ENCODE results near the gene JARID2. TPM values are rescaled to one million over a fixed set of nuclear protein-coding genes. Genes with fewer than 3 reads are reported as not detected.

JARID2 gene
- polyA plus RNA-seq, 1 donor from 2014 or later = 25.5 TPM

GRCh38 chr6:15352845-15353244, 107.0 kb downstream of the JARID2 start:
- Histone ChIP-seq H3K4me3 (ENCODE audit: low read length) (no peak overlapping the region), H2AFZ (ENCODE audit: low read depth, low read length) (no peak overlapping the region), H3K9ac (ENCODE audit: low read length) (no peak overlapping the region), H3K4me2 (ENCODE audit: low read length) (no peak overlapping the region), H4K20me1 (ENCODE audit: insufficient read depth) (no peaks in the 10 kb centered on the region), H3K27me3 (ENCODE audit: insufficient read depth, low read depth, low read length) (no peaks in the 10 kb centered on the region), H3K79me2 (replicated peaks; ENCODE audit: insufficient read depth, low read length) (peaks cover 55% of the 10 kb centered on the region), H3K27ac (ENCODE audit: low read length) (no peak overlapping the region), H3F3A (ENCODE audit: insufficient read depth, low read length, poor library complexity, severe bottlenecking) (no peaks in the 10 kb centered on the region), H3K9me3 (ENCODE audit: low read length) (no peaks in the 10 kb centered on the region), H3K9me2 (ENCODE audit: insufficient read depth, low read length) (no peaks in the 10 kb centered on the region), H3K36me3 (ENCODE audit: insufficient read depth, low read length) (no peaks in the 10 kb centered on the region)
- TF ChIP-seq MXI1 (conservative IDR thresholded peaks at IDR 0.05; ENCODE audit: poor library complexity, severe bottlenecking) = no peak
- no peak for TF ChIP-seq TAF1 (IDR thresholded peaks at IDR 0.05; ENCODE audit: low read depth)
- no peak for TF ChIP-seq EP300 (conservative IDR thresholded peaks at IDR 0.05; ENCODE audit: poor library complexity, severe bottlenecking)
- no peak for TF ChIP-seq SMC3 (conservative IDR thresholded peaks at IDR 0.05; ENCODE audit: poor library complexity)
- TF ChIP-seq, protein P1, sequence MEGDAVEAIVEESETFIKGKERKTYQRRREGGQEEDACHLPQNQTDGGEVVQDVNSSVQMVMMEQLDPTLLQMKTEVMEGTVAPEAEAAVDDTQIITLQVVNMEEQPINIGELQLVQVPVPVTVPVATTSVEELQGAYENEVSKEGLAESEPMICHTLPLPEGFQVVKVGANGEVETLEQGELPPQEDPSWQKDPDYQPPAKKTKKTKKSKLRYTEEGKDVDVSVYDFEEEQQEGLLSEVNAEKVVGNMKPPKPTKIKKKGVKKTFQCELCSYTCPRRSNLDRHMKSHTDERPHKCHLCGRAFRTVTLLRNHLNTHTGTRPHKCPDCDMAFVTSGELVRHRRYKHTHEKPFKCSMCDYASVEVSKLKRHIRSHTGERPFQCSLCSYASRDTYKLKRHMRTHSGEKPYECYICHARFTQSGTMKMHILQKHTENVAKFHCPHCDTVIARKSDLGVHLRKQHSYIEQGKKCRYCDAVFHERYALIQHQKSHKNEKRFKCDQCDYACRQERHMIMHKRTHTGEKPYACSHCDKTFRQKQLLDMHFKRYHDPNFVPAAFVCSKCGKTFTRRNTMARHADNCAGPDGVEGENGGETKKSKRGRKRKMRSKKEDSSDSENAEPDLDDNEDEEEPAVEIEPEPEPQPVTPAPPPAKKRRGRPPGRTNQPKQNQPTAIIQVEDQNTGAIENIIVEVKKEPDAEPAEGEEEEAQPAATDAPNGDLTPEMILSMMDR (IDR thresholded peaks at IDR 0.05; ENCODE audit: poor library complexity, severe bottlenecking) = no peak
- TF ChIP-seq, protein P2, sequence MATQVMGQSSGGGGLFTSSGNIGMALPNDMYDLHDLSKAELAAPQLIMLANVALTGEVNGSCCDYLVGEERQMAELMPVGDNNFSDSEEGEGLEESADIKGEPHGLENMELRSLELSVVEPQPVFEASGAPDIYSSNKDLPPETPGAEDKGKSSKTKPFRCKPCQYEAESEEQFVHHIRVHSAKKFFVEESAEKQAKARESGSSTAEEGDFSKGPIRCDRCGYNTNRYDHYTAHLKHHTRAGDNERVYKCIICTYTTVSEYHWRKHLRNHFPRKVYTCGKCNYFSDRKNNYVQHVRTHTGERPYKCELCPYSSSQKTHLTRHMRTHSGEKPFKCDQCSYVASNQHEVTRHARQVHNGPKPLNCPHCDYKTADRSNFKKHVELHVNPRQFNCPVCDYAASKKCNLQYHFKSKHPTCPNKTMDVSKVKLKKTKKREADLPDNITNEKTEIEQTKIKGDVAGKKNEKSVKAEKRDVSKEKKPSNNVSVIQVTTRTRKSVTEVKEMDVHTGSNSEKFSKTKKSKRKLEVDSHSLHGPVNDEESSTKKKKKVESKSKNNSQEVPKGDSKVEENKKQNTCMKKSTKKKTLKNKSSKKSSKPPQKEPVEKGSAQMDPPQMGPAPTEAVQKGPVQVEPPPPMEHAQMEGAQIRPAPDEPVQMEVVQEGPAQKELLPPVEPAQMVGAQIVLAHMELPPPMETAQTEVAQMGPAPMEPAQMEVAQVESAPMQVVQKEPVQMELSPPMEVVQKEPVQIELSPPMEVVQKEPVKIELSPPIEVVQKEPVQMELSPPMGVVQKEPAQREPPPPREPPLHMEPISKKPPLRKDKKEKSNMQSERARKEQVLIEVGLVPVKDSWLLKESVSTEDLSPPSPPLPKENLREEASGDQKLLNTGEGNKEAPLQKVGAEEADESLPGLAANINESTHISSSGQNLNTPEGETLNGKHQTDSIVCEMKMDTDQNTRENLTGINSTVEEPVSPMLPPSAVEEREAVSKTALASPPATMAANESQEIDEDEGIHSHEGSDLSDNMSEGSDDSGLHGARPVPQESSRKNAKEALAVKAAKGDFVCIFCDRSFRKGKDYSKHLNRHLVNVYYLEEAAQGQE (IDR thresholded peaks at IDR 0.05; ENCODE audit: borderline replicate concordance) = no peak
- no peak for TF ChIP-seq EZH2 (IDR thresholded peaks at IDR 0.05; ENCODE audit: borderline replicate concordance, insufficient read depth, low read length, poor library complexity, severe bottlenecking)
- no peak for TF ChIP-seq POLR2AphosphoS5 (IDR thresholded peaks at IDR 0.05)
- TF ChIP-seq RAD21 (conservative IDR thresholded peaks at IDR 0.05) = no peak

DNA sequence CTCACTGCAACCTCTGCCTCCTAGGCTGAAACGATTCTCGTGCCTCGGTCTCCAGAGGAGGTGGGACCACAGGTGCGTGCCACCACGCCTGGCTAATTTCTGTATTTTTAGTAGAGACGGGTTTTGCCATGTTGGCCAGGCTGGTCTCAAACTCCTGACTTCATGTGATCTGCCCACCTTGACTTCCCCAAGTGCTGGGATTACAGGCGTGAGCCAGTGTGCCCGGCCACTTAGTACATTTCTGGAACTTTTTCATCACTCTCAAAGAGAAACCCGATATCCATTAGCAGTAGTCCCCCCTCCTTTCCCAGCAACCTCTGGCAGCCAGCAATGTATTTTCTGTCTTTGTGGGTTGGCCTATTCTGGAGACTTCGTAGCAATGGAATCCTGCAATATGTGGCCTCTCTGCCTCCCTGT, 109.8 kb downstream of the JARID2 start:
- H3K4me2 ChIP-seq (ENCODE audit: low read length) = no peak overlapping the region
- no peak overlapping the region for H3K4me3 ChIP-seq (ENCODE audit: low read length)
- no peaks in the 10 kb centered on the region for H3F3A ChIP-seq (ENCODE audit: insufficient read depth, low read length, poor library complexity, severe bottlenecking)
- no peak overlapping the region for H3K27ac ChIP-seq (ENCODE audit: low read length)
- TF ChIP-seq EZH2 (IDR thresholded peaks at IDR 0.05; ENCODE audit: borderline replicate concordance, insufficient read depth, low read length, poor library complexity, severe bottlenecking) = no peak
- TF ChIP-seq POLR2AphosphoS5 (IDR thresholded peaks at IDR 0.05) = no peak
- no peak for TF ChIP-seq SMC3 (conservative IDR thresholded peaks at IDR 0.05; ENCODE audit: poor library complexity)
- TF ChIP-seq RAD21 (conservative IDR thresholded peaks at IDR 0.05) = no peak
- TF ChIP-seq, protein P2 (IDR thresholded peaks at IDR 0.05; ENCODE audit: borderline replicate concordance) = no peak
- no peak for TF ChIP-seq TAF1 (IDR thresholded peaks at IDR 0.05; ENCODE audit: low read depth)
- TF ChIP-seq MXI1 (conservative IDR thresholded peaks at IDR 0.05; ENCODE audit: poor library complexity, severe bottlenecking) = no peak
- TF ChIP-seq, protein P1 (IDR thresholded peaks at IDR 0.05; ENCODE audit: poor library complexity, severe bottlenecking) = no peak
- TF ChIP-seq EP300 (conservative IDR thresholded peaks at IDR 0.05; ENCODE audit: poor library complexity, severe bottlenecking) = no peak
- H3K36me3 ChIP-seq (ENCODE audit: insufficient read depth, low read length) = no peaks in the 10 kb centered on the region
- H4K20me1 ChIP-seq (ENCODE audit: insufficient read depth) = no peaks in the 10 kb centered on the region
- no peaks in the 10 kb centered on the region for H3K9me3 ChIP-seq (ENCODE audit: low read length)
- no peaks in the 10 kb centered on the region for H3K9me2 ChIP-seq (ENCODE audit: insufficient read depth, low read length)
- no peaks in the 10 kb centered on the region for H3K27me3 ChIP-seq (ENCODE audit: insufficient read depth, low read depth, low read length)
- no peak overlapping the region for H2AFZ ChIP-seq (ENCODE audit: low read depth, low read length)
- H3K9ac ChIP-seq (ENCODE audit: low read length) = no peak overlapping the region
- H3K79me2 ChIP-seq (replicated peaks; ENCODE audit: insufficient read depth, low read length) = peaks cover 44% of the 10 kb centered on the region
